ENCODE data around the gene RAMP2.
"Not testable (repeated sequence)": the region's sequence is repeated elsewhere in the genome, so short reads cannot be mapped to it uniquely, and the experiment has no call there.

RAMP2 gene, protein sequence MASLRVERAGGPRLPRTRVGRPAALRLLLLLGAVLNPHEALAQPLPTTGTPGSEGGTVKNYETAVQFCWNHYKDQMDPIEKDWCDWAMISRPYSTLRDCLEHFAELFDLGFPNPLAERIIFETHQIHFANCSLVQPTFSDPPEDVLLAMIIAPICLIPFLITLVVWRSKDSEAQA
- total RNA-seq: 0 reads per million in 2 experiments

DNA sequence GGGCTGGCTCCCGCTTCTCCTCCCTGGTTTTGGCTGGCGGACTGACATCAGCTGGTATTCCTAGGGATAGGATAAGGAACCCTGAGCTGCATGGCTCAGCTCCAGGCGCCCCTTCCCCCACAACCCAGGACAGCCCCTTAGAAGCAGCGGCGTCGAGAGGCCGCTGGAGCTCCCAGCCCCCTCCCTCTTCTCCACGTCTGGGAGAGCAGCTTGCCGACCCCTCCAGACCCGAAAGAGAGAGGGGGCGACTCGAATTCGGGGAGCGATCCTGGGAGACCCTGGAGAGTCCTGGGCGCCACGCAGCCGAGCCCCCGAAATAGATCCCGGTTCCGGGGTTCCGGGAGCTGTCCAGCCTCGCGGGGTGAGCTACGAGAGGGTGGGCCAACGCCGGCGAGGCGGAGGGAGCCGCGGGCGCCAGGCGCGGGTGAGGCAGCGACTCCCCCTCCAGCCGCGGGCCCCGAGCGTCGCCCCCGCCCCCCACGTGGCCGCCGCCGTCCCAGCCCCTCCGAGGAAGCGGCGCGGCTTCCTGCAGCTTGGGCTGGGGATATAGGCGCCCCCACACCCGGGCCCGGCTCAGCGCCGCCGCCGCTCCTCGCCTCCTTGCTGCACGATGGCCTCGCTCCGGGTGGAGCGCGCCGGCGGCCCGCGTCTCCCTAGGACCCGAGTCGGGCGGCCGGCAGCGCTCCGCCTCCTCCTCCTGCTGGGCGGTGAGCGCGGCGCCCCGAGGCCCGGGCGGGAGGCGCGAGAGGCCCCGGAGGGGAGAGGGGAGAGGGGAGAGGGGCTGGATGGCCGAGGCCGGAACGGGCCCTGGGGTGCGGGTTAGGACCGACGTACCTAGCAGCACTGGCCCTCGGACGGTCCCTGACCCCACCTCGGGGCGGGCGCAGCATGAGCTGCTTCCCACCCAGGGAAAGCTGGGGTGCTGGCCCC lies at the start of gene RAMP2:
RAMP2 (plus strand) TSS at position 576 of the 930 bp plus-strand sequence; CDS start at position 611, 35 bp downstream.
- no peak for DNase-seq (ENCODE audit: low read depth)

DNA sequence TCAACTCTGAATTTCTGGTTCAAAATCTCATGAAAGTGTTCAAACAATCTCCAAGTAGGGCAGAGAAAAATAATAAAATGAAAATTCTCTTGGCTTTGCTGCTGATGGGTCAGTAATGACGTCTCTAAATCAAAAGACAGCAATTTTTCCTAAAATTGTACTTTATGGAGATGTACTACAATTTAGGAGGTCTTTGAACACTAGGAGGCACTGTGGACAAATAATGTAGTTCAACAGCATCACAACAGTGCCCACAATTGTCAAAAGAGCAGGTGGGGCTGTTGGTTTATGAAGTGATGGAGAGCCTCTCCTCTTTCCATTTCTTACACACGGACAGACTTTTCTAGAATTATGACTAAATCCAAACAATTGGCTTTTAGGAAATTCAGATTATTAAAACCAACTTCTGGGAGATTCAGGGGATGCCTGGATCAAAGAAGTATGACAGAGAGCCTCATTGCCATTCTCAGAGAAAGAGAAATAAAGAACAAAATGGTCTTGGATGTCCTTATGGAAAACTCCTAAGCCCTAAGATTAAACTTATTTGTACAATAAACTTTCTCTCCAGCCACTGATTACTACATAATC lies 39.9 kb upstream of the RAMP2 start:
- no peak for DNase-seq (ENCODE audit: low read depth)

DNA sequence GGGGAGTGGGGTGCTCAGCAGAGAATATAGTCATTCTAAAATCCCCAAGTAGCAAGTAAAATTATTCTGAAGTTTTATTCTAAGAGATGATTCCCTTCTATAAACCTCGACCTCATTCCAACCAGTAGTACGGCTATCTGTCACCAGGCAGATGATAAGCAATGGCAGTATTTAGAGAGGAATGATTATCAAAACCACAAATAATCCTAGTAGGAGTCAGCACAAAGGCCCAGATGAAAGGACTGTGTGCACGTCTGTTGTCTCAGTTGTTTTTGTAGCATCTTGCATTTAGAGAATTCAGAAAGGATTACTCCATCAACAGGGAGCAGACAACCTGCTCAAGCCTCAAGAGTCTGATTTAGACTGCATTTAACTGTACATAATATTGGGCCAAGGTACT lies 37.4 kb upstream of the RAMP2 start:
- no peak for DNase-seq (ENCODE audit: low read depth)

DNA sequence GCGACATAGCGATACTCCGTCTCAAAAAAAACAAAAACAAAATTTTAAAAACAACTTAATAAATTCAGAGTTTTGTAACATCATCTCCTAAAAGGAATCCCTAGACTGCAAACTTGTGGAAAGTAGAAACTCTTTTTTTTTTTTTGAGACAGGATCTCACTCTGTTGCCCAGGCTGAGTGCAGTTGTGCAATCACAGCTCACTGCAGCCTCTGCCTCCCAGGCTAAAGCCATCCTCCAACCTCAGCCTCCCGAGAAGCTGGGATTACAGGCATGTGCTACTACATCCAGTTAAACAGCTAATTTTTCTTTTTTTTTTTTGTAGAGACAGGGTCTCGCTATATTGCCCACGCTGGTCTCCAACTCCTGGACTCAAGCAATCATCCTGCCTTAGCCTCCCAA lies 35.9 kb upstream of the RAMP2 start:
- no peak for DNase-seq (ENCODE audit: low read depth)

DNA sequence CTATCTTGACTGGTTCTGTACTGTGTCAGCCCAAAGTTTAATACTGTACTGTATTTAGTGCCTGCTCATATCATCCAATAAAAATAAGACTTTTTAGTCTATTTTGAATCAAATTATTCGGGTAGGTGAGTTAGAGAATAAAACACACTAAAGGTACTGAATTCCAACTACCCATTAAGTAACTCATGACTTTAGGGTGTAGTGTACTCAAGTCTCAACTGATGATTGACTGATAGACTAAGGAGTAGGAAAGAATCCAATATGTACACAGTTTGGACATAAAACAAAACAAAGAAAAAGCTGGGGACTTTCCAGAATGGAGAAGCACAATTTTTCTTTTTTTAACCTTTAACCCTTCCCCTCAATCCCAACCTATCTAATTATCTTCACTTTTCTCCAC lies 20.3 kb upstream of the RAMP2 start:
- DNase-seq (ENCODE audit: low read depth): no peak

DNA sequence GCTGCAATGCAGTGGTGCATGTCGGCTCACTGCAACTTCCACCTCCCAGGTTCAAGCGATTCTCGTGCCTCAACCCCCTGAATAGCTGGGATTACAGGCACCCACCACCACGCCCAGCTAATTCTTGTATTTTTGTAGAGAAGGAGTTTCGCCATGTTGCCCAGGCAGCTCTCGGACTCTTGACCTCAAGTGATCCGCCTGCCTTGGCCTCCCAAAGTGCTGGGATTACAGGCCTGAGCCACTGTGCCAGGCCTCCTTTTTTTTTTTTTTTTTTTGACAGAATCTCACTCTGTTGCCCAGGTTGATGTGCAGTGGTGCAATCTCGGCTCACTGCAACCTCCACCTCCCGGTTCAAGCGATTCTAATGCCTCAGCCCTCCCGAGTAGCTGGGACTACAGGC lies 18.1 kb upstream of the RAMP2 start:
- not testable (repeated sequence) for DNase-seq (ENCODE audit: low read depth)

DNA sequence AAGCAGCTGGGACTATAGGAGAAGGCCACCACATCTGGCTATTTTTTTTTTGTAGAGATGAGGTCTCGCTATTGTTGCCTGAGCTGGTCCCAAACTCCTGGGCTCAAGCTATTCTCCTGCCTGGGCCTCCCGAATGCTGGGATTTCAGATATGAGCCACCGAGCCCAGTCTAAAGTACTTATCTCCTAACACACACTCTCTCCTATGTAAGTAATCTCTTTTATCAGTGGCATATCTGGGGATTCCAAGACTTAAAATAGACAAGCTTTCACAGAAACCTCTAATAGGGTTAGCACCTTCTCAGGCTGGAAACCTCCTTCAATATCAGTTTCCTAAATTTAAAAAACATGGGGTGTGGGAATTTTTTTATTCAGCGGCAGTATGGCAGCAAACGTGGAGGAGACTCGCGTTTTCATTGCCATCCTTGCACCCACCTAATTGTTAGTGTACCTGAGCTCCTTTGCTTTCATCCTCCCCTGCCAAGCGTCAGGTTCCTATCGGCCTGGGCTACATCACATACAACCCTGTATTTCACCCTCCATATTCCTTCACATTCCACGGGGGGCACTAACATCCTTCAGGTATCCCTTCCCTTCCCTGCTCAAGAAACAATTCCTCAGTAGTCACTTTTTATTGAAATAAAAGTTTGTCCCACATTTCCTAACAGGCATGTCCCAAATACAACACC lies 17.3 kb upstream of the RAMP2 start:
- no peak for DNase-seq (ENCODE audit: low read depth)

DNA sequence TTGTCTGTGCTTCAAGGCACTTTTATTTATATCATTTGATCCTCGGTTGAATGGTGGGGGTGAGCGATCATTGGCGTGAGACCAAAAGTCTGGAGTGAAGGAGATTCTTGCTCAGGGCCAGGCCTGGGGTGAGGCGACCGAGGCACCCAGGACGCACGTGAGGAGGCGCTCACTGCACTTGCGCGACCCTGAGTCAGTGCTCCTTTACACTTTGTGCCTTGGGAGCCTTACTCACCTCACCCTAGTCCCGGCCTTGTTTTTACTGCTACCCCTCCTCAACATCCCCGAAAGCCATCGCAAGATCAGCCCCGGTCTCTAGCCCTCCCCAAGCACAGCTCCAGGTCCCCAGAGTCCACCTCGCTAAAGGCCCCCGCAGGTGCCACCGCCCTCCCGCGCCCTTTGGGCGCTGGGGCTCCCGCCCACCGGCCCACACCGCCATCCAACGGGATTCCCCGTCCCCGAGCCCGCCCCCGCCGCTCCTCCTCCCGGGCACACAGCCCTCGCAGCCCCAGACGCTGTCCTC lies 16.7 kb upstream of the RAMP2 start:
- DNase-seq (ENCODE audit: low read depth): peak; percentile 50

DNA sequence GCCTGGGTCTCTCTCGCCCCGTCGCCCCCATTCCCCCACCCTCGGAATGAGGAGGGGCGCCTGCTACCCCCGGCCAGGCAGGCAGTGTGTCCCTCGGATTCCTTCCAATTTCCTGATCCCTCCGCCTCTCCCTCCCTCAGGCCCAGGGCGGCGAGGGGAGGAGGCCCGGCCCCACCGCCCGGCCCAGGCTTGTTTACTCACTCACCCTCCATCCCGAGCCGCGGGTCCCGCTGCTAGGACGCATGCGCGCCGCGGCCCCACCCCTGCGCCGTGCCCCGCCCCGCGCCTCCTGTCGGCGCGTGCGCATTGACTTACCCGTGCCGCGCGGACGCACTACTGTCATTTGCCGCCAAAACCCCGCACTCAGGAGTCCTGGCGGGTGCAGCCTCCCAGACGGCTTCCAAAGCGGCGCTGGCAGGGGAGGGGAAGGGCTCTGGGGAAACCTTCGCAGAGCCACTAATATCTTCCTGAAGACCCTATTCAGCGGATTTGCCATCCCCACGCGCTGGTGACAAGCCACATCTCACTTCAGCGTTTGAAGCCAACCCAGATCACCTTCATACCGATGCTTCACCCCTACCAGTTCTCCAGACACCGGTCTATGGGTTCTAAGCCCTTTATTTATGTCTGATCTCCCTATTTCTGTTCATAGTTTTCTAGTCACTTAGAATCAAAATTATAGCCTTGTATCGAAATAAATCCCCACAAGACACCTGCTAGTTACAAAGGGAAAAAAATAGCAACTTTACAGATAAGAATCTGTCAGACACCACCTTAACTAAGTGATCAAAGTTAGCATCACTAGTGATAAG lies 16.0 kb upstream of the RAMP2 start, which contains the start of gene EZH1:
EZH1 (minus strand) TSS at position 235 of the 812 bp plus-strand sequence. CDS start 16,099 bp downstream, outside the sequence.
- peak; percentile 87 for DNase-seq (ENCODE audit: low read depth)

DNA sequence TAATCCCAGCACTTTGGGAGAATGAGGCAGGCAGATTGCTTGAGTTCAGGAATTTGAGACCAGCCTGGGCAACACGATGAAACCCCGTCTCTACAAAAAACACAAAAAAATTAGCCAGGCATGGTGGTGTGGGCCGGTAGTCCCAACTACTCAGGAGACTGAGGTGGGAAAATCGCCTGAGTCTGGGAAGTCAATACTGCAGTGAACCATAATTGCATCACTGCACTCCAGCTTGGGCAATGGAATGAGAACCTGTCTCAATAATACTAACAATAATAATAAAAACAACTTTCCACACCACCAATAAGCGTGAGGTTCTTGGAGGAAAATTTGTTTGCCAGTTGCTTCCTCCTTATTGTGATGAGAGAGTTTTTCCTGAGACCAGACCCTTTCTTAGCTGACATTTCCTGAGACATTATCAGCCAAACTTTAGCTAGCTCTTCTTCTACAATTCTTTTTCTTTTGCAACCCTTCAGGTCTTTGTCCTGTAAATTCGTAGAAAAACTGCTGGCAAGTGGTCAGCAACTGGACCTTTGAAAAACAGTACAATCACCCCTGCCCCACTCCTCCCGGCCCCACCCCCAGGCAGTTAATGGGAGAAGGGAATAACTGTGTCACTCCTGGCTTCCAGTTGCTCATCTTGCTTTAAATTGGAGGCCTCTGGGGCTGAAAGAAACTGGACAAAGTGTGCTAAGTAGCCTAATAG lies 12.7 kb upstream of the RAMP2 start:
- no peak for DNase-seq (ENCODE audit: low read depth)

DNA sequence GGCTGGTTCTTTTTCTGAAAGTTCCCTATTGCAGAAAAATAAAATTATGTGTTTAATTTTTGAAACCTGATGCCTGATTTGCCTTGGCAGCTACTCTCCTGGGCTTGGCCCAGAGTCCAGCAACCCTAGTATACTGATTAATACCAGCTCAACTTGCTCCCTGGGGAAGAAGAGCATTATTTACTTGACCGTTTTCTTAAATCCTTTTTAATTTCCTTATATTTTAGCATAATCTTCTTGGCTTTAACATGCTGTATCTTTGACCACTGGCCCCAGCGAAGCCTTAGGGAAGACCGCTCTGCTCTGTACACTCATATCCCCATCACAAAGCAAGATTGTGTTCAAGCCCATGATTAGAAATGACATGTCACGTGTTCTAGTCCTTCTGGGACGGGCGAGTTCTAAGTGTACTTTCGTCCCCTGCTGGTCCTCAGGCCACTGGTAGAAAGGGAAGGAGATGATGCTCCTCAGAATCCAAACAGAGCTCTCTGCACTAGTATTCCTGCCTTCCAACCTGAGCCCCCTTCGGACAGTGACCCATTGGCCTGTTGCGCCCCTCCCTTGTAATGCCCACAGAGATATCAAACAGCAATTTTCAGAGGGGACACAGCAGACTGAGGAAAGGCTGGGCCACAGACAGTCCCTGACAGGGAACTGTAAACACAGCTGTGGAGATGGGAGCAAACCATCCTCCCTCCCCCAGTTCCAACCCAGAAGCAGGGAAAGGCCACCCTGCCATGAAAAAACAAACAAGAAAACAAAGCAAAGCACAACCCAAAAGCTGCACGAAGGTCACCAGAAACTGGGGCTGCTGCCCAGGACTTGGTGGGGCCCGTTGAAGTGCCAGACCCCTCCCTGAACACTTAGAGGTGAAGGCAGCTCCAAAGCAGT lies 11.9 kb upstream of the RAMP2 start:
- DNase-seq (ENCODE audit: low read depth): no peak

DNA sequence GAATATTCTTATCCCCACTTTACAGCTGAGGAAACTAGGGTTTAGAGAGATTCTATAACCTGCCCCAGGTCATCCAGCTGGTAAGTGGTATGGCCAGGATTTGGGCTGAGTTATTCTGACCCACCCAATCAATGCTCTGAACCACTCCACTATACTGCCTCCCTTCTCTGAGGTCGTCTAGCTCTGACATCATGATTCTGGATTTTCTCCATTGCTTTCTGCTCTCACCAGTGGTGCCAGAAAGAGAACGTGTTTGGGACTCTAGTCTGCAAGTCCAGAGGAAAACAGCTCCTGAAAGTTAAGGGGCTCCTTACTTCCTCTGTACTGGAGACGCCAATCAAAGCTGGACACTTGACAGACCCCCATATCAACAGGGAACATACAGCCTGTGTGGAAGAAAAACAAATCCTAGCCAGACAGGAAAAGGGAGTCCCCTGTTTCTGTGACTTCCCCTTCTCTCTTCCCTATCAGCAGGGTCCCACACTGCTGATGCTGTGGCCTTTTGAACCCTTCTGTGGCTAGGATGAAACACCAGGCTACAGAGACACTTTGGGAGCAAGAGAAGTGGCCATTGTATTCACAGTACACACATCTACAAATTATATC lies 10.2 kb upstream of the RAMP2 start:
- DNase-seq (ENCODE audit: low read depth): no peak

DNA sequence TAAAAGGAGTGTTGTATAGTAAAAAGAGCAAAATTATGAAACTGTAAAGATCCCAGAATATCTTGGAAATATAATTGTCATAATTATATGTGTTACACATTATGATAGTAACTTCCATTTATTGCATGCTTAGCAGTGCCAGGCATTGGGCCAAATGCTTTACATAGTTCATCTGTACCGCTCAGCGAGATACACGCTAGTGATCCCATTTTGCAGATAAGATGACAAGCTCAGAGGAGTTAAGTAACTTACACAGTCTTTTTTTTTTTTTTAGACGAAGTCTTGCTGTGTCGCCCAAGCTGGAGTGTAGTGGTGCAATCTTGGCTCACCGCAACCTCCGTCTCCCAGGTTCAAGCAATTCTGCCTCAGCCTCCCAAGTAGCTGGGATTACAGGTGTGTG lies 9.4 kb upstream of the RAMP2 start:
- DNase-seq (ENCODE audit: low read depth): no peak

DNA sequence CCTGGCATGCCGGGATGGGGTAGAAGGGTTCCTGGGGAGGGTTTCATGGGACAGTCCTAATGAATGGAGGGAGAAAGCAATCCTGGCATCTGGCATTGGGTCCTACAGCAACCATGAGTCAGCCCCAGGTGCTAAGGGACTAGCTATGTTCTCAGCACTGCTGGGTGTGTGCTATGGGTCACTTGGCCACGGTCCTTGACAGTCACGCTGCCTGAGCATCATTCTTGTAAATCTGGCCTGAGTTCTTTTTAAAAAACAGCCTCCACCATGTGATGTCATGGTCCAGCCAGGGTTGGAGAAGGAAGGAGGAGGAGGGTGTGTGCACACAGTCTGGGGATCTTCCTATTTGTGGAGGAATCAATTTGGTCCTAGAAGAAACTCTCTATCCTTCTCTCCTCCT lies 6.2 kb upstream of the RAMP2 start:
- DNase-seq (ENCODE audit: low read depth): no peak

DNA sequence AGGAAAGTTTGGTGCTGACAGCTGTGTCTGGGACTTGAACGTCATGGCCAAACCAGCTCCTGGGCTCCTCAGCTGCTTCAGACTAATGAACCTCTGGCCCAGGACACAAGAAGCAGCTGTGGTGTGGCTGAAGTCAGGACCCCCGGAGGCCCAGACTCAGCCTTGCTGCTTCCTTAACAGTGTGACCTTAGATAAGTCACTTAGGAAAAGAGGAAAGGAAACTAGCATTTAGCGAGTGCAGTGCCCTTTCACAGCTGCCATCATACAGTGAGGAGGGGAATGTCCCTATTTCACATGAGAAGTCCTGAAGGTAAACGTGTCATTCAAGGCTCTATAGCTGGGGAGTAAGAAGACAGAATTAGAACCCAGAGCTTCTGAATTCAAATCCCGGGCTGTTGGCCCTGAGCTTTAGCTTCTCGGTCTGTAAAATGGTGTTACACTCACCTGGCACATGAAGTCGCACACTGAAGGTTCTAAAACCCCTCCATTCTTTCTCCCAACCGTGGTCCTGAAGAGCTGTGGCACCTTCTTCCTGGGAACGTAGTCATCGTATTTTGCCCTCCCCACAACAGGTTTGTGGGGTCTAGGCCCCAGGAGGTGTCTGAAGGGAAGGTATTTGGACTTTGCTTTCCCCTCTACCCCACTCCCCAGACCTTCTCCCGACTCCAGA lies 910 bp upstream of the RAMP2 start:
- DNase-seq (ENCODE audit: low read depth): no peak

DNA sequence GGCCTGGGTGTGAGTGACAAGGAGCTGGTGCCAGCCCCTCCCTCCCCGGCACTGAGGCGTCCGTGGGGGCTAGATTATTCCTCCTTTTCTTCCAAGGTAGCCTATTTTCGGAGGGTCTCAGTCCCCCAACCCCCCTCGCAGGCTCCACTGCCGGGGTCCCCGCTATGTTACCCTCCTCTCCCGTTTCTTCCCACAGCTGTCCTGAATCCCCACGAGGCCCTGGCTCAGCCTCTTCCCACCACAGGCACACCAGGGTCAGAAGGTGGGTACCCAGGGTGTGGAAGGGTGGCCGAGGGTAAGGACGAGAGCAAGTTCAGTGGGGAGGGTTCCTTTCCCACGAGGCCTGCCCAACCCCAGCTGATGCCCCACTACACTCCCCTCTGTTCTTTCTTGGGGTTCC lies 611 bp downstream of the RAMP2 start:
- no peak for DNase-seq (ENCODE audit: low read depth)

DNA sequence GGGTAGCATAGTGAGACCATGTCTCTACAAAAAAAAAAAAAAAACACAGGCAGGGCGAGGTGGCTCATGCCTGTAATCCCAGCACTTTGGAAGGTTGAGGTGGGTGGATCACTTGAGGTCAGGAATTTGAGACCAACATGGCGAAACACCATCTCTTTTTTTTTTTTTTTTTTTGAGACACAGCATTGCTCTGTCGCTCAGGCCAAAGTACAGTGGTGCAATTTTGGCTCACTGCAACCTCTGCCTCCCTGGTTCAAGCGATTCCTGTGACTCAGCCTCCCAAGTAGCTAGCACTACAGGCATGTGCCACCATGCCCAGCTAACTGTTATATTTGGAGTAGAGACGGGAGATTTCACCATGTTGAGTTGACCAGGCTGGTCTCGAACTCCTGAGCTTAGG lies 5.1 kb downstream of the RAMP2 start:
- no peak for DNase-seq (ENCODE audit: low read depth)

DNA sequence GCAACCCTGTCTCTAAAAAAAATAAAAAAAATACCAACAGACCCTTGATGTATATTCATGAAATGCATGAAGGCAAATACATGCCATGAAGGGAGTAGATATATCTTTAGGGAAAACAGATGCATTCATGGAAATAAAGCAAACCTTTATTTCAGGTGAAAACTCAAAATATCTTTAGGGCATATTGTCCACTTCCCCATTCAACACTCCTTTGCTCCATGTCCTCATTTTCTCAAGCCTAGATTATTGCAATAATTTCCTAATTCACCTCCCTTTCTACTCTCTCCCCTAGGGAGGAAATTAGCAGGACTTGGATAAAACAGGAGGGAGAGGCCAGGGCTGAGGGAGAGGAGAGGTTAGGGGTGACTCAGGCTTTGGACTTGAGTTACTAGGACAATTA lies 6.5 kb downstream of the RAMP2 start:
- no peak for DNase-seq (ENCODE audit: low read depth)
